HCT116 (cell line): Measurements from ENCODE around the gene BRDT. TPM values are rescaled to one million over a fixed set of nuclear protein-coding genes. Genes with fewer than 3 reads are reported as not detected.

ENCODE experiments used
- ATAC-seq: fragments of 200-7000 bp; cut with Tn5 transposase; 2 replicates; pipeline ENCODE4 v1.9.1; 2020; ENCODE audit warnings: mild to moderate bottlenecking, moderate library complexity
- BruUV-seq: library from RNA; stranded (reverse); fragments of 400-500 nt; replicated peaks from 2 replicates; lab custom pipeline; 2021; lab: Mats Ljungman, UMichigan
- CTCF ChIA-PET: fragments of 300-600 bp; sonication (Branson Sonifier 250); formaldehyde crosslinking; loops from one replicate; lab custom pipeline; 2021; ENCODE audit warnings: antibody characterized with exemption; lab: Charles Lee
- POLR2A ChIA-PET: fragments of 300-600, 350-600 bp; sonication (Branson Sonifier 250); formaldehyde crosslinking; loops from one replicate; lab custom pipeline; 2021; ENCODE audit warnings: antibody characterized with exemption; lab: Charles Lee
- RAD21 ChIA-PET, 2 experiments: fragments of 300-600 bp; sonication (Branson Sonifier 250); formaldehyde crosslinking; loops; one replicate each; lab custom pipeline; 2023; ENCODE audit warnings: low total read pairs in 2 of 2; ENCODE audit not compliant: uncharacterized antibody in 2 of 2, unreplicated experiment in 2 of 2, low non-redundant PET in 1 of 2; lab: Charles Lee
- DNase-seq: peaks from one replicate; pipeline ENCODE4 v3.0.0-alpha.2; 2010; ENCODE audit warnings: low read depth, low spot score
- H2AFZ ChIP-seq: fragments of 200-600 bp; shearing (Covaris generic), sonication (generic); 2 replicates; pipeline ENCODE4 v1.6.1; 2017; ENCODE audit warnings: low read depth, mixed run types, mixed read lengths, antibody characterized with exemption, low read length; ENCODE audit not compliant: poor library complexity, severe bottlenecking
- H3K27ac ChIP-seq: 2 replicates; pipeline ENCODE4 v1.5.1; 2012; ENCODE audit warnings: low read depth, low read length
- H3K27me3 ChIP-seq: fragments of 200-600 bp; sonication (generic); 2 replicates; pipeline ENCODE4 v1.6.1; 2016; ENCODE audit warnings: mixed run types, low read length, mixed read lengths; ENCODE audit not compliant: insufficient read depth
- H3K36me3 ChIP-seq, 2 experiments: fragments of 200-500 bp in 1 of 2; fragments of 200-600 bp in 1 of 2; sonication (Bioruptor generic) in 1 of 2; sonication (generic) in 1 of 2; 2 replicates each; pipeline versions ENCODE4 v1.5.1 to v1.6.1; 2014 to 2016; ENCODE audit warnings: low read length in 2 of 2, inconsistent platforms in 1 of 2, mixed read lengths in 1 of 2, mixed run types in 1 of 2; ENCODE audit not compliant: insufficient read depth in 2 of 2, control insufficient read depth in 1 of 2
- H3K4me1 ChIP-seq, 2 experiments: fragments of 200-600 bp in 1 of 2; sonication (generic) in 1 of 2; 2 replicates each; pipeline versions ENCODE4 v1.5.1 to v1.6.1; 2012 to 2017; ENCODE audit warnings: low read length in 2 of 2, inconsistent platforms in 1 of 2, mild to moderate bottlenecking in 1 of 2, mixed read lengths in 1 of 2, mixed run types in 1 of 2, moderate library complexity in 1 of 2; ENCODE audit not compliant: insufficient read depth in 2 of 2, control insufficient read depth in 1 of 2
- H3K4me2 ChIP-seq: fragments of 200-600 bp; sonication (generic); 2 replicates; pipeline ENCODE4 v1.6.1; 2017; ENCODE audit warnings: mixed run types, low read length, mixed read lengths
- H3K4me3 ChIP-seq, 2 experiments: fragments of 200-600 bp in 1 of 2; sonication (generic) in 1 of 2; replicated peaks in 1 of 2; 2 replicates each; pipeline ENCODE4 v1.5.1; 2011 to 2016; ENCODE audit warnings: low read length in 2 of 2, control low read depth in 1 of 2, low read depth in 1 of 2, mild to moderate bottlenecking in 1 of 2, mixed read lengths in 1 of 2, mixed run types in 1 of 2
- H3K79me2 ChIP-seq: fragments of 200-600 bp; sonication (generic); 2 replicates; pipeline ENCODE4 v1.6.1; 2017; ENCODE audit warnings: mild to moderate bottlenecking, mixed run types, low read length, moderate library complexity, mixed read lengths; ENCODE audit not compliant: insufficient read depth
- H3K9ac ChIP-seq: fragments of 200-600 bp; sonication (generic); 2 replicates; pipeline ENCODE4 v1.6.1; 2016; ENCODE audit warnings: low read length, mixed read lengths
- H3K9me2 ChIP-seq: fragments of 200-600 bp; sonication (generic), shearing (Covaris generic); 2 replicates; pipeline ENCODE4 v1.6.1; 2017; ENCODE audit warnings: mixed run types, mild to moderate bottlenecking, moderate library complexity; ENCODE audit not compliant: insufficient read depth
- H3K9me3 ChIP-seq, 2 experiments: fragments of 200-500 bp in 1 of 2; fragments of 200-600 bp in 1 of 2; sonication (Bioruptor generic) in 1 of 2; sonication (generic) in 1 of 2; 2 replicates each; pipeline ENCODE4 v1.6.1; 2014 to 2017; ENCODE audit warnings: low read length in 2 of 2, mixed read lengths in 2 of 2, inconsistent platforms in 1 of 2, low read depth in 1 of 2, mild to moderate bottlenecking in 1 of 2, mixed run types in 1 of 2, moderate library complexity in 1 of 2; ENCODE audit not compliant: control insufficient read depth in 1 of 2, insufficient read depth in 1 of 2
- H4K20me1 ChIP-seq: fragments of 200-600 bp; sonication (generic), shearing (Covaris generic); 2 replicates; pipeline ENCODE4 v1.6.1; 2017; ENCODE audit warnings: mixed run types, mild to moderate bottlenecking, moderate library complexity; ENCODE audit not compliant: insufficient read depth
- ATF3 ChIP-seq: IDR thresholded peaks from 2 replicates; pipeline ENCODE4 v1.6.1; 2012
- CBX3 ChIP-seq: IDR thresholded peaks from 2 replicates; pipeline ENCODE4 v1.6.1; 2012; ENCODE audit warnings: low read depth
- CEBPB ChIP-seq: IDR thresholded peaks from 2 replicates; pipeline ENCODE4 v1.6.1; 2012; ENCODE audit warnings: low read depth
- CTCF ChIP-seq, 3 experiments: fragments of 200-600 bp in 1 of 3; sonication (generic) in 1 of 3; IDR thresholded peaks in 2 of 3; conservative IDR thresholded peaks in 1 of 3; 2 replicates each; pipeline ENCODE4 v1.5.1; 2012 to 2017; ENCODE audit warnings: low read depth in 2 of 3, low read length in 2 of 3, antibody characterized with exemption in 1 of 3, borderline replicate concordance in 1 of 3, control low read depth in 1 of 3, mild to moderate bottlenecking in 1 of 3, mixed read lengths in 1 of 3, mixed run types in 1 of 3, moderate library complexity in 1 of 3; ENCODE audit not compliant: insufficient read depth in 1 of 3
- EGR1 ChIP-seq: IDR thresholded peaks from 2 replicates; pipeline ENCODE4 v1.6.1; 2012; ENCODE audit warnings: low read depth
- ELF1 ChIP-seq: IDR thresholded peaks from 2 replicates; pipeline ENCODE4 v1.6.1; 2012; ENCODE audit warnings: low read depth, borderline replicate concordance
- EZH2 ChIP-seq: fragments of 200-600 bp; sonication (generic); IDR thresholded peaks from 2 replicates; pipeline ENCODE4 v1.6.1; 2017; ENCODE audit warnings: antibody characterized with exemption, mixed run types
- EZH2phosphoT487 ChIP-seq: fragments of 200-600 bp; IDR thresholded peaks from 2 replicates; pipeline ENCODE4 v1.6.1; 2018; ENCODE audit warnings: antibody characterized with exemption, borderline replicate concordance
- FOSL1 ChIP-seq: IDR thresholded peaks from 2 replicates; pipeline ENCODE4 v1.6.1; 2012; ENCODE audit warnings: low read depth
- JUND ChIP-seq: IDR thresholded peaks from 2 replicates; pipeline ENCODE4 v1.6.1; 2012
- MAX ChIP-seq: IDR thresholded peaks from 2 replicates; pipeline ENCODE4 v1.6.1; 2012
- POLR2A ChIP-seq: IDR thresholded peaks from 2 replicates; pipeline ENCODE4 v1.7.0; 2011; ENCODE audit warnings: borderline replicate concordance; ENCODE audit not compliant: insufficient read depth, insufficient read length; ENCODE audit errors: extremely low read depth
- RAD21 ChIP-seq: IDR thresholded peaks from 2 replicates; pipeline ENCODE4 v1.6.1; 2012; ENCODE audit warnings: low read depth, mild to moderate bottlenecking
- REST ChIP-seq: IDR thresholded peaks from 2 replicates; pipeline ENCODE4 v1.6.1; 2012; ENCODE audit warnings: low read depth
- SRF ChIP-seq: IDR thresholded peaks from 2 replicates; pipeline ENCODE4 v1.6.1; 2012; ENCODE audit warnings: low read depth
- TCF7L2 ChIP-seq: IDR thresholded peaks from 2 replicates; pipeline ENCODE4 v1.7.0; 2011; ENCODE audit warnings: borderline replicate concordance, inconsistent platforms; ENCODE audit not compliant: insufficient read depth, insufficient read length; ENCODE audit errors: extremely low read depth
- YY1 ChIP-seq: IDR thresholded peaks from 2 replicates; pipeline ENCODE4 v1.6.1; 2011; ENCODE audit warnings: low read length, low read depth, moderate library complexity, mild to moderate bottlenecking; ENCODE audit not compliant: insufficient replicate concordance; ENCODE audit errors: extremely low read depth
- ZBTB33 ChIP-seq: IDR thresholded peaks from 2 replicates; pipeline ENCODE4 v1.6.1; 2011; ENCODE audit warnings: mild to moderate bottlenecking, low read length, moderate library complexity; ENCODE audit not compliant: insufficient replicate concordance; ENCODE audit errors: extremely low read depth
- ZFX ChIP-seq: fragments of 450-650 bp; IDR thresholded peaks from 2 replicates; pipeline ENCODE4 v1.6.1; 2017
- ZNF274 ChIP-seq: fragments of 200-500 bp; sonication (Bioruptor generic); IDR thresholded peaks from 2 replicates; pipeline ENCODE4 v1.6.1; 2014; ENCODE audit warnings: mild to moderate bottlenecking, low read depth, low read length, inconsistent platforms
- intact Hi-C: fragments of 100-400 bp; cut with micrococcal nuclease; formaldehyde crosslinking; loops from 2 replicates; pipeline ENCODE4 v1.10.0; 2022
- total RNA-seq: library from RNA; stranded (reverse); gene quantifications from one replicate; pipeline ENCODE4 v1.2.1, GENCODE V29; 2021; ENCODE audit not compliant: unreplicated experiment

BRDT gene
- total RNA-seq, 1 experiment from 2014 or later = not detected

- H3K79me2 ChIP-seq = no peaks in the 10 kb centered on the region
- H3K9ac ChIP-seq = no peak overlapping the region
- TF ChIP-seq MAX (no peak), FOSL1 (no peak), ATF3 (no peak), ELF1 (no peak), ZBTB33 (no peak), CEBPB (no peak), REST (no peak), CTCF (IDR thresholded peaks at IDR 0.05 in 2 of 3, conservative IDR thresholded peaks at IDR 0.05 in 1 of 3; ENCODE audit: borderline replicate concordance in 1 of 3, insufficient read depth in 1 of 3, low read depth in 2 of 3, low read length in 2 of 3) (no peak), SRF (no peak), ZFX (no peak), CBX3 (no peak), YY1 (no peak), TCF7L2 (no peak), EZH2 (no peak), RAD21 (no peak), POLR2A (no peak), EGR1 (no peak), JUND (no peak), EZH2phosphoT487 (no peak), ZNF274 (no peak)
- no peaks in the 10 kb centered on the region for H3K9me3 ChIP-seq
- H4K20me1 ChIP-seq = no peaks in the 10 kb centered on the region
- ChIA-PET POLR2A (no interaction called here), CTCF (no interaction called here), RAD21 (no interaction called here)
- intact Hi-C loops = no loop called here
- BruUV-seq = no TSS peak
- no peak for ATAC-seq
- H3K4me2 ChIP-seq = no peak overlapping the region
- H2AFZ ChIP-seq = no peak overlapping the region
- no peak for DNase-seq
- H3K36me3 ChIP-seq = no peaks in the 10 kb centered on the region
- no peak overlapping the region for H3K27ac ChIP-seq
- no peaks in the 10 kb centered on the region for H3K27me3 ChIP-seq
- H3K4me3 ChIP-seq = no peak overlapping the region
- no peaks in the 10 kb centered on the region for H3K9me2 ChIP-seq
- H3K4me1 ChIP-seq = no peaks in the 10 kb centered on the region
Measured at GRCh38 chr1:92051948-92052347, 102.7 kb downstream of the BRDT start.
